ENCODE measurements around the gene LMBR1. TPM values are rescaled to one million over a fixed set of nuclear protein-coding genes. Genes with fewer than 3 reads are reported as not detected.

Gene LMBR1
- total and polyA plus RNA-seq, 4 donors, result 11.2 to 35.7 (median 17.9) TPM

GRCh38 chr7:156675721-156676120, 217.3 kb downstream of the LMBR1 start (continued):
- TF ChIP-seq MAX (IDR thresholded peaks at IDR 0.05) (no peak), EGR1 (IDR thresholded peaks at IDR 0.05; ENCODE audit: low read depth in 2 of 2) (no peak), HNF4G (IDR thresholded peaks at IDR 0.05) (no peak), HNF4A (conservative IDR thresholded peaks at IDR 0.05) (no peak), SP1 (IDR thresholded peaks at IDR 0.05) (no peak), RAD21 (IDR thresholded peaks at IDR 0.05) (no peak), NR2F2 (IDR thresholded peaks at IDR 0.05) (no peak), FOXA2 (IDR thresholded peaks at IDR 0.05) (no peak), TAF1 (conservative IDR thresholded peaks at IDR 0.05) (no peak)

- no peak for TF ChIP-seq NR2F2 (IDR thresholded peaks at IDR 0.05)
- TF ChIP-seq RXRA (IDR thresholded peaks at IDR 0.05), result no peak
- no peak for TF ChIP-seq JUND (IDR thresholded peaks at IDR 0.05)
- TF ChIP-seq HNF4G (IDR thresholded peaks at IDR 0.05), result no peak
- no peak for TF ChIP-seq ZBTB33 (IDR thresholded peaks at IDR 0.05)
- TF ChIP-seq MAX (IDR thresholded peaks at IDR 0.05), result no peak
- no peak for TF ChIP-seq SP1 (IDR thresholded peaks at IDR 0.05)
- TF ChIP-seq FOXA1 (IDR thresholded peaks at IDR 0.05), result no peak
- TF ChIP-seq FOXA2 (IDR thresholded peaks at IDR 0.05), result no peak
- no peak for TF ChIP-seq RAD21 (IDR thresholded peaks at IDR 0.05)
- TF ChIP-seq YY1 (IDR thresholded peaks at IDR 0.05), result no peak
- TF ChIP-seq HNF4A (conservative IDR thresholded peaks at IDR 0.05), result no peak
- no peak for TF ChIP-seq TAF1 (conservative IDR thresholded peaks at IDR 0.05)
- no peak for TF ChIP-seq EGR1 (IDR thresholded peaks at IDR 0.05; ENCODE audit: low read depth in 2 of 2)
- no peak for TF ChIP-seq CTCF (IDR thresholded peaks at IDR 0.05; ENCODE audit: low read depth, low read length, missing input control)
- TF ChIP-seq GABPA (IDR thresholded peaks at IDR 0.05 in 1 of 2, conservative IDR thresholded peaks at IDR 0.05 in 1 of 2), result no peak
- TF ChIP-seq ATF3 (IDR thresholded peaks at IDR 0.05), result no peak
- no peak for TF ChIP-seq REST (IDR thresholded peaks at IDR 0.05)
- Histone ChIP-seq H3K4me1 (ENCODE audit: control insufficient read depth in 4 of 4, insufficient read depth in 4 of 4, low read length in 3 of 4) (no peaks in the 10 kb centered on the region), H3K36me3 (ENCODE audit: control insufficient read depth in 4 of 4, insufficient read depth in 3 of 4, low read depth in 1 of 4, low read length in 3 of 4) (peaks cover 7 to 30% (median 11%) of the 10 kb centered on the region in 4 donors), H3K9me3 (ENCODE audit: control insufficient read depth in 4 of 4, low read length in 3 of 4) (no peaks in the 10 kb centered on the region), H3K27me3 (ENCODE audit: control insufficient read depth in 4 of 4, insufficient read depth in 4 of 4, low read length in 3 of 4) (no peaks in the 10 kb centered on the region), H3K27ac (ENCODE audit: low read depth in 1 of 2, low read length in 2 of 2) (no peak overlapping the region), H3K4me3 (ENCODE audit: low read depth in 1 of 3, low read length in 3 of 3) (no peak overlapping the region), H3K9ac (ENCODE audit: low read depth in 1 of 2, low read length in 2 of 2) (no peak overlapping the region)
- no peak for DNase-seq (ENCODE audit: low spot score)
- WGBS, result 86% methylated on average over 9 of the region's 9 CpGs
Measured at GRCh38 chr7:156673902-156674301, 219.1 kb downstream of the LMBR1 start.
